ENCODE data around the gene SEMA4B. TPM values are rescaled to one million over a fixed set of nuclear protein-coding genes. Genes with fewer than 3 reads are reported as not detected.

The SEMA4B gene
- total RNA-seq, 2 donors from 2014 or later: 42.8 to 63.9 TPM

GRCh38 chr15:90223441-90224165 lies 22.5 kb downstream of the SEMA4B start:
- WGBS, 2 donors: 89 to 94% methylated on average over 8 to 22 of the region's 22 CpGs
- ATAC-seq (no peak), DNase-seq (no peak)
- Histone ChIP-seq H3K4me1 (peaks cover 43% of the 10 kb centered on the region), H3K27ac (peak overlapping the region in 3 of 4 donors; percentile 2 to 20 (median 12)), H3K4me3 (no peak overlapping the region), H3K9me3 (no peaks in the 10 kb centered on the region), H3K36me3 (replicated peaks in 1 of 2; ENCODE audit: insufficient read depth in 1 of 2, low read depth in 2 of 2) (peaks cover 7 to 26% of the 10 kb centered on the region in 2 donors), H3K27me3 (no peaks in the 10 kb centered on the region)
- intact Hi-C loops (cut with DNase I): loop anchor here (5.0 kb wide), 1 partner anchor 81 kb away; no protein-coding TSS in a partner anchor
- TF ChIP-seq CTCF (IDR thresholded peaks at IDR 0.05) (no peak), POLR2A (IDR thresholded peaks at IDR 0.05) (no peak)

GRCh38 chr15:90225047-90225446 lies 23.9 kb downstream of the SEMA4B start:
- ATAC-seq (no peak), DNase-seq (no peak)
- Histone ChIP-seq H3K36me3 (replicated peaks in 1 of 2; ENCODE audit: insufficient read depth in 1 of 2, low read depth in 2 of 2) (peaks cover 7 to 28% of the 10 kb centered on the region in 2 donors), H3K9me3 (no peaks in the 10 kb centered on the region), H3K27me3 (no peaks in the 10 kb centered on the region), H3K27ac (peak overlapping the region in 1 of 4 donors; percentile 31), H3K4me1 (peaks cover 48% of the 10 kb centered on the region), H3K4me3 (no peak overlapping the region)
- intact Hi-C loops (cut with DNase I): no loop called here
- WGBS, 2 donors: 90% methylated on average over 3 to 17 of the region's 17 CpGs
- TF ChIP-seq POLR2A (IDR thresholded peaks at IDR 0.05) (no peak), CTCF (IDR thresholded peaks at IDR 0.05) (no peak)

- H3K27me3 ChIP-seq: no peaks in the 10 kb centered on the region
- 82 to 83% methylated on average over 14 to 16 of the region's 18 CpGs for WGBS, 2 donors
- no peak for TF ChIP-seq CTCF (IDR thresholded peaks at IDR 0.05)
- TF ChIP-seq POLR2A (IDR thresholded peaks at IDR 0.05): no peak
- no peak for DNase-seq
- peaks cover 7 to 28% of the 10 kb centered on the region in 2 donors for H3K36me3 ChIP-seq (replicated peaks in 1 of 2; ENCODE audit: insufficient read depth in 1 of 2, low read depth in 2 of 2)
- peaks cover 52% of the 10 kb centered on the region for H3K4me1 ChIP-seq
- no peak for ATAC-seq
- no peaks in the 10 kb centered on the region for H3K9me3 ChIP-seq
- intact Hi-C loops (cut with DNase I): no loop called here
- no peak overlapping the region for H3K4me3 ChIP-seq
- H3K27ac ChIP-seq: peak overlapping the region in 3 of 4 donors; percentile 30 to 96 (median 31)
These were observed 24.5 kb downstream of the SEMA4B start for GRCh38 chr15:90225504-90226234.

- H3K4me1 ChIP-seq: peaks cover 59% of the 10 kb centered on the region
- no peak for ATAC-seq
- no peak for DNase-seq
- TF ChIP-seq CTCF (IDR thresholded peaks at IDR 0.05): no peak
- no peak for TF ChIP-seq POLR2A (IDR thresholded peaks at IDR 0.05)
- no peaks in the 10 kb centered on the region for H3K9me3 ChIP-seq
- 89 to 90% methylated on average over 7 of the region's 7 CpGs for WGBS, 2 donors
- peak overlapping the region; percentile 90 to 98 (median 94) for H3K27ac ChIP-seq
- H3K4me3 ChIP-seq: no peak overlapping the region
- no peaks in the 10 kb centered on the region for H3K27me3 ChIP-seq
- intact Hi-C loops (cut with DNase I): no loop called here
- peaks cover 7 to 28% of the 10 kb centered on the region in 2 donors for H3K36me3 ChIP-seq (replicated peaks in 1 of 2; ENCODE audit: insufficient read depth in 1 of 2, low read depth in 2 of 2)
These were observed 26.2 kb downstream of the SEMA4B start for GRCh38 chr15:90227336-90227735.

Measured in body of pancreas (tissue), 4 donors.